ENCODE data around the gene RAB36. TPM values are rescaled to one million over a fixed set of nuclear protein-coding genes. Genes with fewer than 3 reads are reported as not detected.

The RAB36 gene
- total RNA-seq, 1 experiment from 2014 or later = 1.1 TPM

- no peaks in the 10 kb centered on the region for H3K4me1 ChIP-seq (ENCODE audit: insufficient read depth, low read length)
- no peaks in the 10 kb centered on the region for H4K20me1 ChIP-seq (ENCODE audit: low read length)
- peaks cover 81% of the 10 kb centered on the region for H3K79me2 ChIP-seq (ENCODE audit: low read length)
- ATAC-seq (no peak), DNase-seq (no peak)
- ChIA-PET POLR2A (ENCODE audit: unreplicated experiment) (no interaction called here), CTCF (no interaction called here)
- H3K9ac ChIP-seq (ENCODE audit: low read length) = no peak overlapping the region
- no peak for TF ChIP-seq EZH2 (IDR thresholded peaks at IDR 0.05; ENCODE audit: low read length, unreplicated experiment)
- no peak for TF ChIP-seq EZH2phosphoT487 (IDR thresholded peaks at IDR 0.05; ENCODE audit: borderline replicate concordance, low read length)
- TF ChIP-seq CTCF (conservative IDR thresholded peaks at IDR 0.05; ENCODE audit: low read depth, low read length) = no peak
- no peak overlapping the region for H3K4me2 ChIP-seq (ENCODE audit: low read length)
- no peaks in the 10 kb centered on the region for H3K9me3 ChIP-seq (ENCODE audit: low read length)
- H3K9me2 ChIP-seq (replicated peaks; ENCODE audit: low read length) = no peaks in the 10 kb centered on the region
- no peaks in the 10 kb centered on the region for H3K36me3 ChIP-seq (ENCODE audit: low read depth, low read length)
- no peak overlapping the region for H3K27ac ChIP-seq (ENCODE audit: low read length)
- no TSS peak for BruUV-seq (replicated peaks)
- H2AFZ ChIP-seq (ENCODE audit: low read length) = no peak overlapping the region
- intact Hi-C loops (cut with micrococcal nuclease) = no loop called here
- no peaks in the 10 kb centered on the region for H3K27me3 ChIP-seq (ENCODE audit: low read length)
- no peaks in the 10 kb centered on the region for H3F3A ChIP-seq (ENCODE audit: low read length, unreplicated experiment)
- no peak overlapping the region for H3K4me3 ChIP-seq (ENCODE audit: low read length)
Measured at GRCh38 chr22:23196165-23196564, 50.9 kb downstream of the RAB36 start.

GRCh38 chr22:23197836-23198235 is 52.6 kb downstream of the RAB36 start:
- no TSS peak for BruUV-seq (replicated peaks)
- intact Hi-C loops (cut with micrococcal nuclease) = no loop called here
- Histone ChIP-seq H3K4me2 (ENCODE audit: low read length) (no peak overlapping the region), H3K9ac (ENCODE audit: low read length) (no peak overlapping the region), H3F3A (ENCODE audit: low read length, unreplicated experiment) (no peaks in the 10 kb centered on the region), H3K9me2 (replicated peaks; ENCODE audit: low read length) (no peaks in the 10 kb centered on the region), H3K36me3 (ENCODE audit: low read depth, low read length) (no peaks in the 10 kb centered on the region), H4K20me1 (ENCODE audit: low read length) (no peaks in the 10 kb centered on the region), H2AFZ (ENCODE audit: low read length) (no peak overlapping the region), H3K27ac (ENCODE audit: low read length) (no peak overlapping the region), H3K79me2 (ENCODE audit: low read length) (peaks cover 69% of the 10 kb centered on the region), H3K27me3 (ENCODE audit: low read length) (no peaks in the 10 kb centered on the region), H3K9me3 (ENCODE audit: low read length) (no peaks in the 10 kb centered on the region), H3K4me3 (ENCODE audit: low read length) (no peak overlapping the region), H3K4me1 (ENCODE audit: insufficient read depth, low read length) (no peaks in the 10 kb centered on the region)
- ATAC-seq = no peak
- ChIA-PET CTCF (no interaction called here), POLR2A (ENCODE audit: unreplicated experiment) (no interaction called here)
- TF ChIP-seq CTCF (conservative IDR thresholded peaks at IDR 0.05; ENCODE audit: low read depth, low read length) = no peak
- TF ChIP-seq EZH2 (IDR thresholded peaks at IDR 0.05; ENCODE audit: low read length, unreplicated experiment) = no peak
- no peak for TF ChIP-seq EZH2phosphoT487 (IDR thresholded peaks at IDR 0.05; ENCODE audit: borderline replicate concordance, low read length)
- no peak for DNase-seq

GRCh38 chr22:23199159-23199558 is 53.9 kb downstream of the RAB36 start:
- H3F3A ChIP-seq (ENCODE audit: low read length, unreplicated experiment) = no peaks in the 10 kb centered on the region
- H3K79me2 ChIP-seq (ENCODE audit: low read length) = peaks cover 68% of the 10 kb centered on the region
- H3K36me3 ChIP-seq (ENCODE audit: low read depth, low read length) = no peaks in the 10 kb centered on the region; the same call in 1 of the 2 replicates
- BruUV-seq (replicated peaks) = no TSS peak
- H3K9ac ChIP-seq (ENCODE audit: low read length) = no peak overlapping the region
- H3K4me1 ChIP-seq (ENCODE audit: insufficient read depth, low read length) = no peaks in the 10 kb centered on the region
- intact Hi-C loops (cut with micrococcal nuclease) = no loop called here
- no peak overlapping the region for H3K4me2 ChIP-seq (ENCODE audit: low read length)
- ATAC-seq (no peak), DNase-seq (no peak)
- TF ChIP-seq EZH2 (IDR thresholded peaks at IDR 0.05; ENCODE audit: low read length, unreplicated experiment) = no peak
- TF ChIP-seq EZH2phosphoT487 (IDR thresholded peaks at IDR 0.05; ENCODE audit: borderline replicate concordance, low read length) = no peak
- no peak for TF ChIP-seq CTCF (conservative IDR thresholded peaks at IDR 0.05; ENCODE audit: low read depth, low read length)
- no peak overlapping the region for H3K4me3 ChIP-seq (ENCODE audit: low read length)
- no peaks in the 10 kb centered on the region for H4K20me1 ChIP-seq (ENCODE audit: low read length)
- H3K27me3 ChIP-seq (ENCODE audit: low read length) = no peaks in the 10 kb centered on the region
- H3K9me3 ChIP-seq (ENCODE audit: low read length) = no peaks in the 10 kb centered on the region
- ChIA-PET CTCF (no interaction called here), POLR2A (ENCODE audit: unreplicated experiment) (no interaction called here)
- H3K27ac ChIP-seq (ENCODE audit: low read length) = no peak overlapping the region
- no peaks in the 10 kb centered on the region for H3K9me2 ChIP-seq (replicated peaks; ENCODE audit: low read length)
- no peak overlapping the region for H2AFZ ChIP-seq (ENCODE audit: low read length)

Measured in PC-3 (cell line).